C4-2B (cell line): ENCODE data around the gene GPI.

ENCODE experiments used
- ZFX ChIP-seq: fragments of 450-650 bp; IDR thresholded peaks from 2 replicates; pipeline ENCODE4 v1.6.1; 2017
- TF ChIP-seq, protein P1 (sequence below): fragments of 450-650 bp; conservative IDR thresholded peaks from 2 replicates; pipeline ENCODE4 v1.5.1; 2017; ENCODE audit warnings: mild to moderate bottlenecking

GRCh38 chr19:34356875-34357274 is 8.1 kb upstream of the GPI start:
- TF ChIP-seq ZFX: no peak
- TF ChIP-seq, protein P1, sequence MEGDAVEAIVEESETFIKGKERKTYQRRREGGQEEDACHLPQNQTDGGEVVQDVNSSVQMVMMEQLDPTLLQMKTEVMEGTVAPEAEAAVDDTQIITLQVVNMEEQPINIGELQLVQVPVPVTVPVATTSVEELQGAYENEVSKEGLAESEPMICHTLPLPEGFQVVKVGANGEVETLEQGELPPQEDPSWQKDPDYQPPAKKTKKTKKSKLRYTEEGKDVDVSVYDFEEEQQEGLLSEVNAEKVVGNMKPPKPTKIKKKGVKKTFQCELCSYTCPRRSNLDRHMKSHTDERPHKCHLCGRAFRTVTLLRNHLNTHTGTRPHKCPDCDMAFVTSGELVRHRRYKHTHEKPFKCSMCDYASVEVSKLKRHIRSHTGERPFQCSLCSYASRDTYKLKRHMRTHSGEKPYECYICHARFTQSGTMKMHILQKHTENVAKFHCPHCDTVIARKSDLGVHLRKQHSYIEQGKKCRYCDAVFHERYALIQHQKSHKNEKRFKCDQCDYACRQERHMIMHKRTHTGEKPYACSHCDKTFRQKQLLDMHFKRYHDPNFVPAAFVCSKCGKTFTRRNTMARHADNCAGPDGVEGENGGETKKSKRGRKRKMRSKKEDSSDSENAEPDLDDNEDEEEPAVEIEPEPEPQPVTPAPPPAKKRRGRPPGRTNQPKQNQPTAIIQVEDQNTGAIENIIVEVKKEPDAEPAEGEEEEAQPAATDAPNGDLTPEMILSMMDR: no peak
